Epidermal melanocyte (primary cell): ENCODE results near the gene ENDOG.

Experiments used
- DNase-seq: peaks from one replicate; pipeline ENCODE4 v3.0.0; 2011; ENCODE audit warnings: low spot score; ENCODE audit not compliant: insufficient read length

The ENDOG gene

DNA sequence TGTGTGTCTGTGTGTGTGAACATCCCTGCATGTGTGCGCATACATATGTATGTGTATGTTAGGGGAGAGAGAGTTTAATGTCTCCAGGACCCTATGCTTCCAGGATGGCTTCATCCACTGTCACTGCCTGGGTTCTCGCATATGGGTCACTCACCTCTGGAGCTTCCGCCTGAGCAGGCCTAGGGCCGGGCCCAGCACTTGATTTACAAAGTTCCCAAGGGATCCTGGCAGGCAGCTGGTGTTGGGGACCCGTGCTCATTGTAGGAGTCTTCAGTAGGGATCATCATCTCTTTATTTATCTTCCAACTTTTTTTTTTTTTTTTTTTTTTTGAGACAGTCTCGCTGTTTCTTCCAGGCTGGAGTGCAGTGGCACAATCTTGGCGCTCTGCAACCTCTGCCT lies 18.2 kb upstream of the ENDOG start:
- no peak for DNase-seq

DNA sequence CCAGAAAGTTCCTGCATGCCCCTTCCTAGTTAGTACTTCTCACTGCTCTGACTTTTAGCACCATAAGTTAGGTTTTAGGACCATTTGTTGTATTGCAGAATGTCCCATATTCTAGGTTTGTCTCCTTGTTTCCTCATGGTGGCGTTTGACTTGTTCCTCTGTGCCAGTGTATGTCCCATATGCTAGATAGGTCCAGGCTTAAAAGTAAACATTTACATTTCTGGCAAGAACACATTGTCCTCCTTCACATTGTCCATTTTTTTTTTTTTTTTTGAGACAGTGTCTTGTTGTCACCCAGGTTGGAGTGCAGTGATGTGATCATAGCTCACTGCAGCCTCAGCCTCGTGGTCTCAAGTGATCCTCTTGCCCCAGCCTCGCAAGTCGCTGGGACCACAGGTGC lies 15.8 kb upstream of the ENDOG start:
- no peak for DNase-seq

DNA sequence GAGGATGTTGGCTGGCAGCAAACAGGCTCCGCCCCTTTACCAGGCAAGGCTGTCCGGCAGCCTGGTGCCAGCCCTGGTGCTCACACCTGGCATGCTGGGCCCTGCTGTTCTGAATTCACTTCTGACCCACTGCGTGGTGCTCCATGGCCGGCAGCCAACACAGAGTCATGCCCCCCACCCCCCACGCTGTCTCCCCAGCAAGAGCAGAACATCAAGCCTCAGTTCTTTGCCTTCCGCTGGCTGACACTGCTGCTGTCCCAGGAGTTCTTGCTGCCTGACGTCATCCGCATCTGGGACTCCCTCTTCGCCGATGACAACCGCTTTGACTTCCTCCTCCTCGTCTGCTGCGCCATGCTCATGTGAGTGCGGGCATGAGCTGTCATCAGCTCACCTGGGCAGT lies 12.6 kb upstream of the ENDOG start:
- peak; percentile 9 for DNase-seq

GRCh38 chr9:128807827-128808226 lies 10.5 kb upstream of the ENDOG start:
- no peak for DNase-seq

- peak; percentile 11 for DNase-seq
Observed at GRCh38 chr9:128808543-128808942, 9.8 kb upstream of the ENDOG start.

GRCh38 chr9:128809036-128809599 lies 9.2 kb upstream of the ENDOG start:
- no peak for DNase-seq

DNA sequence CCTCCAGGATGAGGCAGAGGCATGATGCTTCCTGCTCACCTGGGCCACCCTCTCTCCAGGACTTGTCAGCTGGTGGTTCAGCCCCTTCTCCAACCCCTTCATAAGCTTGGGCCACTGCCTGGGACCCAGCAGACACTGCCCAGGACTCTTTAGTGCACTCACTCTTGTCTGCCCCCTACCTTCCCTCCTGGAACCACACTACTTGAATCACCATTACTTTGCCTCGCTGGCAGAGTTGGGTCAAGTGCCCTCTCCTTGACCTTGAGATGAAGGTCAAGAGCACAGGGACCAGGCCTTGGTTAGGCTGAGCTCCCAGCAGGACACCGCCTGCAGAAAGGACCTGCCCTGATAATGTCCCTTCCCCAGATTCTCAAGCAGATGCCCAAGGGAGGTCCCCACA lies 8.5 kb upstream of the ENDOG start:
- DNase-seq, result peak; percentile 10

DNA sequence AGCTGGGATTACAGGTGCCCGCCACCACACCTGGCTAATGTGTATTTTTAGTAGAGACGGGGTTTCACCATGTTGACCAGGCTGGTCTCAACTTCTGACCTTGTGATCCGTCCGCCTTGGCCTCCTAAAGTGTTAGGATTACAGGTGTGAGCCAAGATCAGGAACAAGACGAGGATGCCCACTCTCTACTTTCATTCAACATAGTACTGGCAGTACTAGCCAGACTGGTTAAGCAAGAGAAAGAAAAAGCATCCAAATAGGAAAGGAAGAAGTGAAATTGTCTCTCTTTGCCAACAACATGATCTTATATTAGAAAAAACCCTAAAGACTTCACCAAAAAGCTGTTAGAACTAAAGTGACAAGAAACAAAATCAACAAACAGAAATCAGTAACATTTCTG lies 7.4 kb upstream of the ENDOG start:
- DNase-seq, result no peak

DNA sequence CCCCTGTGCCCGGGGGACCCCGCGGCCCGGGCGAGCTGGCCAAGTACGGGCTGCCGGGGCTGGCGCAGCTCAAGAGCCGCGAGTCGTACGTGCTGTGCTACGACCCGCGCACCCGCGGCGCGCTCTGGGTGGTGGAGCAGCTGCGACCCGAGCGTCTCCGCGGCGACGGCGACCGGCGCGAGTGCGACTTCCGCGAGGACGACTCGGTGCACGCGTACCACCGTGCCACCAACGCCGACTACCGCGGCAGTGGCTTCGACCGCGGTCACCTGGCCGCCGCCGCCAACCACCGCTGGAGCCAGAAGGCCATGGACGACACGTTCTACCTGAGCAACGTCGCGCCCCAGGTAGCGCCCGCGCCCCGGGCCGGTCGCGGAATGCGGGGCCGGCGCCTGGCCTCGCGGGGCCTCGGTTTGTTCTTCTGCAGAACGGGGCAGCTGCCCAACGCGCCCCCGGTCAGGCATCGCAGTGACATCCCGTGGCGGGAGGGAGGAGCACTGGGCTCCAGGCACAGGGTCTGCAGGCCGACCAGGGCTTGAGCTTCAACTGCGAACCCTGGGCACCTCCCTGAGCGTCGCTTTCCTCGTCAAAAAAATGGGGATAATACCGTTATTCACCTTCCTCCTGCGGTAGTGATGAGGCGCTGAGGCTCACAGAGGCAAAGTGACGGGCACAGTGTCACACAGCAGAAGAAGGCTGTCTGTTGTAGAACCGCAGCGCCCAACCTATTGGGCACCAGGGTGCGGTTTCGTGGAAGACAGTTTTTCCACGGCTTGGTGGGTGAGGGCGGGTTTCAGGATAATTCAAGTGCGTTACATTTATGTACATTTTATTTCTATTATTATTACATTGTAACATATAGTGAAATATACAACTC lies 777 bp downstream of the ENDOG start:
- peak; percentile 46 for DNase-seq

DNA sequence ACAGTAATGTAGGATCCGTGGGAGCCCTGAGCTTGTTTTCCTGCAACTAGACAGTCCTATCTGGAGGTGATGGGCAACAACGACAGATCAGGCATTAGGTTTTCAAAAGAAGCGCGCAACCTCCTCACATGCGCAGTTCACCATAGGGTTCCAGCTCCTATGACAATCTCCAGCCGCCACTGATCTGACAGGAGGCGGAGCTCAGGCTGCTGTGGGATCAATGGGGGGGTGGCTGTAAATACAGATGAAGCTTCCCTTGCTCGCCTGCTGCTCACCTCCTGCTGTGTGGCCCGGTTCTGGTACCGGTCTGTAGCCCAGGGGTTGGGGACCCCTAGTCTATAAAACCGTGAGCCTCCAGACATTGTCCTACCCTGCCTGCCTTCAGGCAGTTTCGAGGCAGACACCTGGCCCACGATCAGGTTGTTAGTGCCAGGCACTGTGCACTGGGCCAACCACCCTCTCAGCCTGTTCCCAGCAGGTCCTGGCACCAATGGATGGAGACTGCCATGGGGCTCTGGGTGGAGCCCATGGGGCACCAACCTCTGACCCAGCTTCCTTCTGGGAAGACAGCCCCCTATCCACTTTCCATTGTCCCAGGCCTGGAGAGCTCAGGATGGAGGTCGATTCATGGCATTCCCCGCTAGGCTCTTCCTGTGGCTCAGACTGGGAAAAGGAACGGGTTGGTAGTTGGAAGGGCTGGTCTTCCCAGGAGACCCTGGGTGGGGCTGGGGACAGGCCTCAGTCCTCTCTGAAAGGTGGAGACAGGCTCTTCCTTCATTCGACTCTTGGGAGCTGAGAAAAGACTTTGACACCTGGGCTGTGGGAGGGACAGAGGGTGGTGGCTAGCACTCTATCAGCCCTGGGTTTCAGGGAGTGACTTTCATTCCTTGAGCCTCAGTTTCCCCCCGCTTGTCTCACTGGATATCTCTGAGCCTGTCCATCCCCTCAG lies 1.7 kb downstream of the ENDOG start:
- peak; percentile 11 for DNase-seq

GRCh38 chr9:128820665-128821583 lies 2.6 kb downstream of the ENDOG start:
- DNase-seq, result no peak

- DNase-seq, result peak; percentile 5
Observed at GRCh38 chr9:128821584-128822406, 3.5 kb downstream of the ENDOG start.

GRCh38 chr9:128822407-128823042 lies 4.2 kb downstream of the ENDOG start:
- peak; percentile 2 for DNase-seq

- DNase-seq, result peak; percentile 8
Observed at GRCh38 chr9:128823362-128823902, 5.1 kb downstream of the ENDOG start.

DNA sequence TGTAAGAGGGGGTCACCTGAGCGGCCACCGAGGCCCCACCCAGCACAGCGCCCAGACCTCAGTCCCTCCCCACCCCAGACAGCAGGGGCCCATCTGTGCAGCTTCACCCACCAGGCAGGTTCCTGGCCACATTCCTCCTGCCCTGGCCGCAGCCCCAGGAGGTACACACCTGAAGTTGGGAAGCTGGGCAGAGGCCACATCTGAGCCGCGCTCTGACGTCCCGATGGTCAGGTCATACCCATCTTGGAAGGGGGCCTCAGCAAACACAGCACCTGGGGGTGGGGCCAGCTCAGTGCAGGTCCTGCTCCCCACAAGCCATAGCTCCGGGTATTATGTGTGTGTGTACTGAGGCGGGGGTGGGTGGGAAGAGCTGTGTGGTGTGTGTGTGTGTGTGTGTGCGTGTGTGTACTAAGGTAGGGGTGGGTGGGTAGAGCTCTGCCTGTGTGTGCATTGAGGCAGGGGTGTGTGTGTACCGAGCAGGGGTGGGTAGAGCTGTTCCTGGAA lies 5.7 kb downstream of the ENDOG start:
- DNase-seq, result peak; percentile 6

GRCh38 chr9:128824911-128825310 lies 6.6 kb downstream of the ENDOG start:
- DNase-seq, result peak; percentile 15

DNA sequence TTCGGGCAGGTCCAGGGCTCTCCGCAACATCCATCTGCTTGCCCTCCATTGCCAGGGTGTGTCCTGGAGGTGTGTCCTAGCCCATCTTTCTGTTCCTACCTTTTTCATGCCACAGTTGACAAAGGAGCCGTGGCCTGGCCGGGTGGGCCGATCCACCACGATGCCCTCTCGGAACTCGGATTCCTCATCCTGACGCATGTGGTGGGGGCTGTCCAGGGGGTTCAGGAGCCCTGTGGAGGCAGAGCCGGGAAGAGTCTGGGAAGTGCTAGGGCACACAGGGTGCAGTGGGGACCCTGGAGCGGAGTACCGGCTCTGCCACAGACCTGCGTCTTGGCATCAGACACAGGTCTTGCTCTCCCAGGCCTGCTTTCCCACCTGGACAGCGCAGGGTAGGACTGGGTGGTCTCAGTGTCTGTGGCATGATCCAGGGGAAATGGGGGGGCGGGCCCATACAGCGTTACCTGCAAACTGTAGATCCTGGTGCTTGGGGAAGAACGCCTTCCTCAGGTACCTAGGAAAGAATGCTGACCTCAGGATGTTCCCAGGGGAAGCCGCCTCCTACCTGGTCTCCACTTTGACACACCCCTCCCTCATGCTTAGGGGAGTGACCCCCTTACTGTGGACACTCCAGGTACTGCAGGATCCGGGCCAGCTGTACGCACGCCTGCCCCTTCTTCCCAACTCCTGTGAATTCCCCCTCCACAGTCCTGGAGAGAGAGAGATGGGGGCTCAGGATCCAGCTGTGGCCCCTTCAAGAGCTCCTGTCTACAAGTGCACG lies 7.8 kb downstream of the ENDOG start:
- DNase-seq, result no peak

DNA sequence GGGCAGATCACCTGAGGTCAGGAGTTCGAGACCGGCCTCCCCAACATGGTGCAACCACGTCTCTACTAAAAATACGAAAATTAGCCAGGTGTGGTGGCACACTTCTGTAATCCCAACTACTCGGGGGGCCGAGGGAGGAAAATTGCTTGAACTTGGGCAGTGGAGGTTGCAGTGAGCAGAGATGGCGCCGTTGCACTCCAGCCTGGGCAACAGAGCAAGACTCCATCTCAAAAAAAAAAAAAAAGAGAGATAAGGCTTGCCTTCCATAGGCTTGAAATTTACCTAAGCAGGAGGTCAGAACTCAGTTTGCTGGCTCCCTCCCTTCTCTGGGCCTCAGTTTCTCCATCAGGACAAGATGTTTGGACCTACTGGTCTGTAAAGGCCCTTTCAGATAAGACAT lies 10.0 kb downstream of the ENDOG start:
- no peak for DNase-seq
